Measurements from ENCODE around the gene SNRNP27.

The SNRNP27 gene

GRCh38 chr2:69911985-69912563 is 18.3 kb downstream of the SNRNP27 start:
- no peak overlapping the region for H3K4me3 ChIP-seq (ENCODE audit: insufficient read depth in 1 of 2, low read depth in 1 of 2, low read length in 2 of 2)
- no peak overlapping the region for H2BK120ac ChIP-seq (ENCODE audit: low read depth, low read length)
- no peak overlapping the region for H2BK12ac ChIP-seq (ENCODE audit: low read length in 2 of 2)
- no peak overlapping the region for H3K18ac ChIP-seq (ENCODE audit: low read depth in 1 of 2, low read length in 2 of 2)
- H3K27ac ChIP-seq (ENCODE audit: low read length, poor library complexity, severe bottlenecking): no peak overlapping the region
- H4K8ac ChIP-seq (ENCODE audit: low read length): no peak overlapping the region
- peaks cover 10 to 57% of the 10 kb centered on the region in 2 experiments for H3K36me3 ChIP-seq (ENCODE audit: control insufficient read depth in 1 of 2, insufficient read depth in 2 of 2, low read depth in 1 of 2, low read length in 2 of 2)
- no peak overlapping the region for H2AFZ ChIP-seq (ENCODE audit: low read depth, low read length)
- peak overlapping the region; percentile 95 for H3K9ac ChIP-seq (ENCODE audit: low read length)
- DNase-seq: peak; percentile 76
- no peak overlapping the region for H3K23ac ChIP-seq (ENCODE audit: low read length in 2 of 2)
- H3K27me3 ChIP-seq (ENCODE audit: control insufficient read depth in 1 of 2, insufficient read depth in 1 of 2, low read length in 2 of 2): no peaks in the 10 kb centered on the region
- no peak overlapping the region for H2BK15ac ChIP-seq (ENCODE audit: low read depth, poor library complexity, severe bottlenecking)
- no peak overlapping the region for H3K14ac ChIP-seq (ENCODE audit: low read length in 2 of 2)
- 0% methylated on average over 1 of the region's 2 CpGs for WGBS
- H4K91ac ChIP-seq (ENCODE audit: low read length): no peak overlapping the region
- H3K4me2 ChIP-seq (ENCODE audit: low read length, poor library complexity, severe bottlenecking): no peak overlapping the region
- peaks cover 2% of the 10 kb centered on the region for H3K4me1 ChIP-seq (ENCODE audit: control insufficient read depth, insufficient read depth, low read depth, low read length)
- no peak overlapping the region for H2AK5ac ChIP-seq (ENCODE audit: low read length, severe bottlenecking)
- no peak overlapping the region for H3K4ac ChIP-seq (ENCODE audit: low read depth in 1 of 2, low read length in 2 of 2)
- H3K79me1 ChIP-seq (replicated peaks; ENCODE audit: low read length, poor library complexity, severe bottlenecking): peaks cover 9% of the 10 kb centered on the region
- H2BK5ac ChIP-seq (ENCODE audit: low read depth, low read length, poor library complexity, severe bottlenecking): no peak overlapping the region
- H3K9me3 ChIP-seq (ENCODE audit: control insufficient read depth, low read length): no peaks in the 10 kb centered on the region

GRCh38 chr2:69914164-69914949 is 20.6 kb downstream of the SNRNP27 start:
- H4K8ac ChIP-seq (ENCODE audit: low read length): peak overlapping the region; percentile 89
- H3K4me2 ChIP-seq (ENCODE audit: low read length, poor library complexity, severe bottlenecking): peak overlapping the region; percentile 92
- H2BK5ac ChIP-seq (ENCODE audit: low read depth, low read length, poor library complexity, severe bottlenecking): peak overlapping the region; percentile 75
- H3K14ac ChIP-seq (ENCODE audit: low read length in 2 of 2): peak overlapping the region in 1 of 2 experiments; percentile 94
- H3K79me1 ChIP-seq (replicated peaks; ENCODE audit: low read length, poor library complexity, severe bottlenecking): peaks cover 7% of the 10 kb centered on the region
- peak overlapping the region; percentile 85 for H3K27ac ChIP-seq (ENCODE audit: low read length, poor library complexity, severe bottlenecking)
- peak overlapping the region; percentile 73 to 83 for H3K4ac ChIP-seq (ENCODE audit: low read depth in 1 of 2, low read length in 2 of 2)
- peak overlapping the region; percentile 88 for H2BK15ac ChIP-seq (ENCODE audit: low read depth, poor library complexity, severe bottlenecking)
- no peak overlapping the region for H2BK12ac ChIP-seq (ENCODE audit: low read length in 2 of 2)
- peak overlapping the region; percentile 95 for H3K9ac ChIP-seq (ENCODE audit: low read length)
- H3K27me3 ChIP-seq (ENCODE audit: control insufficient read depth in 1 of 2, insufficient read depth in 1 of 2, low read length in 2 of 2): no peaks in the 10 kb centered on the region
- peaks cover 4 to 42% of the 10 kb centered on the region in 2 experiments for H3K36me3 ChIP-seq (ENCODE audit: control insufficient read depth in 1 of 2, insufficient read depth in 2 of 2, low read depth in 1 of 2, low read length in 2 of 2)
- H3K4me1 ChIP-seq (ENCODE audit: control insufficient read depth, insufficient read depth, low read depth, low read length): peaks cover 2% of the 10 kb centered on the region
- no peaks in the 10 kb centered on the region for H3K9me3 ChIP-seq (ENCODE audit: control insufficient read depth, low read length)
- under 1% methylated on average over 56 of the region's 56 CpGs for WGBS
- H3K23ac ChIP-seq (ENCODE audit: low read length in 2 of 2): no peak overlapping the region
- H2AFZ ChIP-seq (ENCODE audit: low read depth, low read length): peak overlapping the region; percentile 91
- peak overlapping the region; percentile 72 to 81 for H3K4me3 ChIP-seq (ENCODE audit: insufficient read depth in 1 of 2, low read depth in 1 of 2, low read length in 2 of 2)
- DNase-seq: peak; percentile 100
- H2BK120ac ChIP-seq (ENCODE audit: low read depth, low read length): no peak overlapping the region
- peak overlapping the region; percentile 89 for H4K91ac ChIP-seq (ENCODE audit: low read length)
- no peak overlapping the region for H2AK5ac ChIP-seq (ENCODE audit: low read length, severe bottlenecking)
- peak overlapping the region; percentile 66 to 89 for H3K18ac ChIP-seq (ENCODE audit: low read depth in 1 of 2, low read length in 2 of 2)

- Histone ChIP-seq H3K14ac (ENCODE audit: low read length in 2 of 2) (peak within 1 kb of the TSS in 1 of 2 experiments; percentile 94), H3K4me1 (ENCODE audit: control insufficient read depth, insufficient read depth, low read depth, low read length) (peaks cover 2% of the 10 kb centered on the region), H4K91ac (ENCODE audit: low read length) (peak within 1 kb of the TSS; percentile 89), H3K79me1 (replicated peaks; ENCODE audit: low read length, poor library complexity, severe bottlenecking) (peaks cover 5% of the 10 kb centered on the region), H3K18ac (ENCODE audit: low read depth in 1 of 2, low read length in 2 of 2) (peak within 1 kb of the TSS; percentile 66 to 89), H2AK5ac (ENCODE audit: low read length, severe bottlenecking) (no peak within 1 kb of the TSS), H2BK12ac (ENCODE audit: low read length in 2 of 2) (no peak within 1 kb of the TSS), H2BK120ac (ENCODE audit: low read depth, low read length) (no peak within 1 kb of the TSS), H3K4ac (ENCODE audit: low read depth in 1 of 2, low read length in 2 of 2) (peak within 1 kb of the TSS; percentile 73 to 83), H2AFZ (ENCODE audit: low read depth, low read length) (peak within 1 kb of the TSS; percentile 93), H3K36me3 (ENCODE audit: control insufficient read depth in 1 of 2, insufficient read depth in 2 of 2, low read depth in 1 of 2, low read length in 2 of 2) (peaks cover 4 to 44% of the 10 kb centered on the region in 2 experiments), H4K8ac (ENCODE audit: low read length) (peak within 1 kb of the TSS; percentile 89), H3K9ac (ENCODE audit: low read length) (peak within 1 kb of the TSS; percentile 95), H3K23ac (ENCODE audit: low read length in 2 of 2) (peak within 1 kb of the TSS in 1 of 2 experiments; percentile 26), H2BK15ac (ENCODE audit: low read depth, poor library complexity, severe bottlenecking) (peak within 1 kb of the TSS; percentile 88), H3K27me3 (ENCODE audit: control insufficient read depth in 1 of 2, insufficient read depth in 1 of 2, low read length in 2 of 2) (no peaks in the 10 kb centered on the region), H3K4me2 (ENCODE audit: low read length, poor library complexity, severe bottlenecking) (peak within 1 kb of the TSS; percentile 92), H3K4me3 (ENCODE audit: insufficient read depth in 1 of 2, low read depth in 1 of 2, low read length in 2 of 2) (peak within 1 kb of the TSS; percentile 81 to 86), H3K9me3 (ENCODE audit: control insufficient read depth, low read length) (no peaks in the 10 kb centered on the region), H2BK5ac (ENCODE audit: low read depth, low read length, poor library complexity, severe bottlenecking) (peak within 1 kb of the TSS; percentile 75), H3K27ac (ENCODE audit: low read length, poor library complexity, severe bottlenecking) (peak within 1 kb of the TSS; percentile 85)
- WGBS: 2% methylated on average over 64 of the region's 81 CpGs
- DNase-seq: peak; percentile 19
Observed at GRCh38 chr2:69914950-69915945, 21.5 kb downstream of the SNRNP27 start, which contains the start of gene MXD1. Gene MXD1 (plus strand): TSS chr2:69915109. CDS start chr2:69915331, 222 bp downstream.

All from mesenchymal stem cell (in vitro differentiated cells and primary cell).